Activated naive CD4-positive, alpha-beta T cell treated with Interleukin-2 at 50 U/mL for 16 hours (primary cell): ENCODE measurements around the gene TDG.
"Not testable (repeated sequence)": the region's sequence is repeated elsewhere in the genome, so short reads cannot be mapped to it uniquely, and the experiment has no call there.

ENCODE experiments used
- DNase-seq: peaks from one replicate; pipeline ENCODE4 v3.0.0-alpha.2; 2020

The TDG gene

GRCh38 chr12:104025771-104026170, 60.1 kb downstream of the TDG start:
- no peak for DNase-seq

- no peak for DNase-seq
Observed at GRCh38 chr12:104026841-104027599, 61.3 kb downstream of the TDG start.

GRCh38 chr12:104030596-104030995, 64.9 kb downstream of the TDG start:
- not testable (repeated sequence) for DNase-seq

GRCh38 chr12:104036143-104036542, 70.5 kb downstream of the TDG start:
- DNase-seq: not testable (repeated sequence)
